GM19023 (cell line): ENCODE data around the gene AQP12A.

ENCODE experiments used
- ATAC-seq: cut with Tn5 transposase; IDR thresholded peaks from one replicate; pipeline ENCODE4 v1.9.1; 2021; ENCODE audit warnings: mild to moderate bottlenecking, moderate library complexity; ENCODE audit not compliant: unreplicated experiment

Gene AQP12A

DNA sequence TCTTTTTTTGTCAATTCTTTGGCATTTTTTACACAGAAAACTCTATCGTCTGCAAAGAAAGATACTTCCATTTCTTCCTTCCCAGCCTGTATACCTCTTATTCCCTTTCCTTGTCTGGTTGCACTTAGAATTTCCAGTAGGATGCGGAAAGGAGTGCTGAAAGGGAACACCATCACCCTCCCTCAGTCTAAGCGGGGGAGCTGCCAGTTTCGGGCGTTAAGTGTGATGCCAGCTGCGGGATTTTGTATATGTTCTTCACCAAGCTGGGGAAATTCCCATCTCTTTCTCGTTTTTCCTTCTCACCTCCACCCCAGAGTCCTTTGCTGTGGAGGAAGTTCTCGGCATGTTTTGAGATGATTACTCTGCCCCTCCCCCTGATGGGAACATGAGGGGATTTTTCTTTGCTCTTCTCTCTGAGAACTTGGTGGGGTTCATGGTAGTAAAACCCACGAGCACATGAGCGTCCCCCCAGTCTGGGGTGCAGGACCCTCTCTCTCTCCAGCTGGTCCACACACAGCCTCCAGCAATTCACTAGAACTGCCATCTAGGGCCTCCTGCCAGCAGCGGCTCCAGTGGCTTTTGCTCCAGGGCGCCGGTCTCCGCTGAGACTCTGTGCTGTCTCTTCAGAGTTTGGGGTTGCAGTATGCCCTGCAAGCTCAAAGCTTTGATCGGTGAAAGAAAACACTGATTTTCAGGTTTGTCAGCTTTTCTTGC is 15.5 kb downstream of the AQP12A start:
- no peak for ATAC-seq

DNA sequence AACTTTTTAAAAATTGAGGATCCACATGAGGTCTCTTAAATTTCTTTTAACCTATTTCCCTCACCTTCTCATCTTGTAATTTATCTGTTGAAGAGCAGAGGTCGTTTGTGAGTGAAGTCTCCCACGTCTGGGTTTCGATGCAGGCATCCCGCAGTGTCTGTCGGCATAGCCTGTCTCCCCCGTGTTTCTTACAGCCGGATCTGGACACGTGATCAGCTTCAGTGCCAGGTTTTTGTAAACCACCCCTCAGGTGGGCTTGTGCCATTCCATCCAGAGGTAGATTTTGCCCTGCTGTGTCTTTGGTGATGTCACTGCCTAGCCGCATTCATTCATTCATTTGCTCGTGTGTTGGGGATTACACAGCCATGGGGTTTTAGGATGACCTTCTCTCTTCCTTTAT is 16.2 kb downstream of the AQP12A start:
- no peak for ATAC-seq

DNA sequence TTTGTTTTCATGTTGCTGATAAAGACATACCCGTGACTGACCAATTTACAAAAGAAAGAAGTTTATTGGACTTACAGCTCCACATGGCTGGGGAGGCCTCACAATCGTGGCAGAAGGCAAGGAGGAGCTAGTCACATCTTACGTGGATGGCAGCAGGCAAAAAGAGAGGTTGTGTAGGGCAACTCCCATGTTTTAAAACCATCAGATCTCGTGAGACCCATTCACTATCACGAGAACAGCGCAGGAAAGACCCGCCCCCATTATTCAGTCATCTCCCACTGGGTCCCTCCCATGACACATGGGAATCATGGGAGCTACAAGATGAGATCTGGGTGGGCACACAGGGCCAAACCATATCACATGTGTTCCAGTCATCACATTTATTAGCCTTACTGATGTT is 16.8 kb downstream of the AQP12A start:
- no peak for ATAC-seq

DNA sequence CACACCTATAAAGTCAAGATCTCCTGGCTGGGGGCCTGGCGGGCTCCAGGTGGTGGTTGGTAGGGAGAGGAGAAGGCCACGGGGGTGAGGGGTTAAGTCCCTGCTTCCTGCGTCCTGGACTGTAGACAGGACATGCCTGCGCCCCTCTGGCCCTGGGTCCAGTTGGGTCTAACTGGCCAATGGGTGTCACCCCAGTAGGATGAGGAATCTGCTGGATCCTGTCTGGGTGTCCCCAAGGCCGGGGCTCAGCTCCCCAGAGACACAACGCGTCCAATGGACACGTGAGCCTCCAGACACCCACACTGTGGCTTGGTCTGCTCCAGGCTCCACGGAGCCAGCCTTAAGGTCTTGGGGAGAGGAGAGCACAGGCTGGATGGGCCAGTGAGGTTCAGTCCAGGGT is 19.6 kb downstream of the AQP12A start:
- no peak for ATAC-seq

DNA sequence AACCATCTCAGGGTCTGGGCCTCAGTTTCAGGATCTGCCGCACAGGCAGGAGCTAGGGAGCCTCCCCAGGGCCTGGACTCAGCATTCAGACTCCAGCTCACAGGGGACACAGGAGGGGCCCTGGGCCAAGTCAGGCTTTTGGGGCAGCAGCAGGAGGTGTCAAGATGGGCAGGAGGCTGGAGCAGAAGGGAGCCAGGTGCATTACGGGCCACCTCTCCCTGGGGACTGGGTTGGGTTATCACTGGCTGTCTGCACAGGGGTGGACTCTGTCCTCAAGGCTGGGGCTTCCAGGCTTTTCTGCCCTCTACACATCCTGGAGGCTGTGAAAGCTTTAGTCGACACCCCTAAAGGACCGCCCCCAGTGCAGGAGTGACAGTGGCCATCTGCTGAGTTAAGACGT is 20.0 kb downstream of the AQP12A start:
- ATAC-seq, result no peak

DNA sequence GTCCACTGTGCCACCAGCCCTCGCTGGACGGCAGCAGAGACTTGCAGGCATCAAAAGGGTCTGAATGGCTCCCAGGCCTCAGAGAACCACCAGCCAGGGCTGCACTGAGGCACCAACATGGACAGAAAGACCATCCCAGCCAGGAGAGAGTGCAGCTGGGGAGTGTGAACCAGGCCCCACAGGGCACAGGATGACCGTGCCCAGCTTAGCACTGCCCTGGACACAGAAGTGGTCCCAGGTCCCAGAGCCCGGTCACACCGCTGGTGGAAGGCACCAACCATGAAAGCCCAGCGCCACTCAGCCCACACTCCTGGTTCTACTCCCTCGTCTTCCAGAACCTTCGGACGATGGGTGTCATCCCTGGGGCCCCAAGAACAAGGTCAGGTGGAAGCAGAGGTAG is 20.5 kb downstream of the AQP12A start:
- no peak for ATAC-seq

DNA sequence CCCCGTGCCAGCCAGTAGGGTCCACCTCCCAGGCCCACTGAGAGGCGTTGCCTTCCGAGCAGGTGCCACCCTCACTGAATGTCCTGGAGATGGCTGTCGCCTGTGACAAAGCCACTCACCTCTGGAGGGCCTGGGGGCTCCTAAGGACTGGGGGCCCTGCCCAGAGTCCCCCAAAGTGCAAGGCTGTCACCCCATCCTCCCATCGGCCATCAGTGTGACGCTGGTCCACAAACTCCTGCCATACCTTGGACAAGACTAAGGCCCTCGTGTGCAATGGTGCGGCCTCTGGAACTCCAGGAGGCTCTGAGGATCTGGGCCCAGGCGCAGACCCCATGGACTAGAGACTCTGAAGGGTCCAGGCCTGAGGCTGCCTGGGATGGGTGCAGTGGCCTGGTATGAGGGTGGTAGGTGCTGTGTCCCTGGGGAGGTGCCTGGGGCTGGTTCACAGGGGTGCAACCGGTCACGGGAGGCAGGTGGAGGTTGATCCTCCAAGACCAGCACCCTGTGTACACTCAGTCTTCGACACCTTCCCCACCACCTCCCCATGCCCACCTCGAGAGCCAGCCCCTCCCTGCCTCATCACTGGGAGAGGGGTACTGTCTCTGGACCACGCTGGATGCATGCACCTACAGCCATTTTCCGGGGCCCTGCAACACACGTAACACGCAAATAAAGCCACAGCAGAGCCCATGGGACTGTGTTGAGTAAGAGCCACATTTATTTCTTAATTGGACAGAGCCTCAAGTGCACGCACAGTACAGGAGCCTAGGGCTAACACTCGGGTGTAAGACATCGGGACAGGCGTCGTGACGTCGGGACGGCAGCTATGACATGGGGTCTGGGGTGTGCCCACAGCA is 21.6 kb downstream of the AQP12A start:
- no peak for ATAC-seq

DNA sequence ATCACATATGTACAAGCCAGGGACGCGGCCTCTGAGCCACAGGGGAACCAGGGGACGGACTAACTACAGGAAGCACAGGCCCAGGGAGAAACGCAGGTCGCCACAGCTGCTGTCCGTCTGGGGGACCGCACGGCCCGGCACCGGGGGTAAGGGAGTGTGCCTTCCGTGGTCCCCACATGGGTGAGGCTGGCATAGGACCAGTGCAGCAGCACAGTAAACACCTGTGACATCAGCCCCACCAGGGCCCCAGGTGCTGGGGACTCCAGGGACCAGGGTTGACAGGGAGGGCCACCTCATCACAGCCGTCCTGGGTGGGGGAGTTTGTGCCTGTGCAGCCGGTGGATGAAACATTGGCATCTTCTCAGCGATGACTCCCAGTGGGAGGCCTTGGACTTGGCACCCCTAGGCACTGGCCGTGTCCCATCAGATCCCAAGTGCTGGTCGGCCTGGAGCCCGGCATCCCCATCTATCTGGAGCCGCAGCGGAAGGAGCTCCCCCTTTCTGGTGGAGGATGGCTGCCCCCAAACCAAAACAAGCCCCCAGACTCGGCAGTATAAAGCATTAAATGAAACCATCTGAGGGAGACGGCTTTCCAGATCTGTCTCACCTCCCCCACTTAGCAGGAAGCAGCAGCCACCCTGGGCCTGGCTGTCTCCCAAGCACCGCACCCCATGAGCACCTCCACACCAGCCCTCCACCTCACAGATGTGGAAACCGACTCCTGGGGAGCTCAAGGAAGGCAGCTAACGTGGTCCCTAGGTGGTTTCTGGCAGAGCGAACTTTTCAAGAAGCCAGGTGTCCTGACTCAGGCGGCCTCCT is 22.5 kb downstream of the AQP12A start:
- no peak for ATAC-seq

DNA sequence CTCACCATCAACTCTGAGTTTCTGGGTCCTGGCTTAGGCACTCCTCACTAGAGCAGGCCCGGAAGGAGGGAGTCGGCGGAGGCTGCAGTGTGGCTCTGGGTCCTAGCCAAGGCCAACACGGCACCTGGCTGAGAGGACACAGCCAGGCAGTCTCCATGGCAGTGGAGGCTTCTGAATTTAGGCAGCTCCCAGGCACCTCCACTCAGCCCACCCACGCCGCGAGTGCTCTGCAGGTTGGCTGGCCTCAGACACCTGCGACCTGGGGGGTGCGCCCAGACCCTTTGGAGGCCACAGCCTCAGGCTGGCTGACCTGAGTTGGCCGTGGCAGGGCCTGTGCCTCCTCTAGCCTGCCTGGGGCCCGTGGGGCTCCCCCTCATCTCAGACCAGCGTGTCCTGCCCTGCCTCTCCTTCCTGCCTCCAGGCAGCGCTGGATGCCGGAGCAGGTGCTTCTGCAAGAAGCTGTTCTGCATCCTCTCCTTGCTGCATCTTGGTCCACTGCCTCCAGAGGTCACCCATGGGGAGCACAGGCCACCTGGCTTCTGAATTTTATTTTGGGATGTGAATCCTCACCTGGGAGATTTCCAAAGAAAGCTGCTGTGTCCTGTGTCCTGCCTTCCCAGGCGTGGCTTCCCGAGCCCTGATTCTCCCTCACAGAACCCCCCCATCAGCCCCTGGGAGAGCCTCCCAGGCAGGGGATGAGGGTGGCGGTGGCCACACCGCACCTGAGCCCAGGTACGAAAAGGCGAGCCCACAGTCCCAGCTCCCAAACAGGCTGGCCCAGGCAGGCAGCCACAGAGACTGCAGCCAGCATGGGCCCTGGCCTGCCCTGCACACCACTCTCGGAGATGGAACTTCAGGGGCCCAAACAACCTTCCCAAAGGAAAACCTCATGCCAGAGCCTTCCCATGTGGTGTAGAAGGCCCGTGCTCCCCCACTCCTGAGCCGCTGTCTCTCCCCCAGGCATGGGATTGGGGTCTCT is 23.4 kb downstream of the AQP12A start:
- ATAC-seq, result no peak

DNA sequence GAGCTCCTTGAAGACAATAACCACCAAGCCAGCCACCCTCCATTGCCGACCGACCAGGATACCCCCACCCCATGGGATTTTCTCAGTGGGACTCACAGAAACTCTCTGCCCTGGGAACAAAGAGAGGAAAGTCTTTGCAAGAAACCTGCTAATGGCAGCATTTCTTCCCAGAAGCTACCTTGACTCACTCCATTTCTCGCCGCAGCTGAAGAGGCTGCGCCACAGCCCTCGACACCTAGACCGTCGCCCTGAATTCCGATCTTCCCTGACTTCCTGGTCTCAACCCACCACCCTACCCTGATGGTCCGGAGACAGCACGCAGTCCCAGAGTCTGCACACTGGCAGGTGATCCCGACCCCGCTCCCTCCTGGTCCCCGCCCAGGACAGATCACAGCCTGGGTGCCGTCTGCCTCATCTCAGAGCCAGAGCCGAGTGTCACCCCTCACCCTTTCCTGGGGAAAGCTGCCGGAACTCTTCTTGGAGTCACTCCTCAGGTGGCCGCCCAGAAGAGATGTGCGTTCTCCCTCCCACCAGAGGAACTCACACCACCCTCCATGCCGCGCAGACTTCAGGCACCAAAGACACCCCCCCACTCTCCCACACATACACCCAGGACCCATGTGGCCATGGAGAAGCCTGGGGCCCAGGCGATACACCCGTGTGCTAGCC is 24.6 kb downstream of the AQP12A start:
- ATAC-seq, result no peak

DNA sequence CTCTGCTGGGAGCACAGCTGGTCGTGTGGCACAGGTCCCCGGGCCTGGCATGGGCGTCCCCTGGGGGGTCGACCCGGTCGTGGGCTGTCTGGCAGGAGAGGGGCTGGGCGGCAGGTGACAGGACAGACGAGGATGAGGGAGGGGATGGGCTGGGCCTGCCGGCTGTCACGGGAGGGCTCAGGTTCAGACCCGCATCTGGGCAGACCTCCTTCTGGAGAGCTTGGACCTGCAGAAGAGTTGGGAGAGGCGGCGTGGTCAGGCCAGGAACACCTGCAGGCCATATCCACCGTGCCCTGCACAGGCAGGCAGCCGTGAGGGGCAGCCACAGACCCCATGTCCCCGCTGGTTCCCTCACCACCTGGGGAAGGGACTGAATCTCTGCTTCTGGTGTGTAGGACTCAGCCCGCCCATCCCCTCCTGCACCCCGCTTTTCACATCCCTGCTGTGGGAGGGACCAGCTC is 25.5 kb downstream of the AQP12A start:
- no peak for ATAC-seq

DNA sequence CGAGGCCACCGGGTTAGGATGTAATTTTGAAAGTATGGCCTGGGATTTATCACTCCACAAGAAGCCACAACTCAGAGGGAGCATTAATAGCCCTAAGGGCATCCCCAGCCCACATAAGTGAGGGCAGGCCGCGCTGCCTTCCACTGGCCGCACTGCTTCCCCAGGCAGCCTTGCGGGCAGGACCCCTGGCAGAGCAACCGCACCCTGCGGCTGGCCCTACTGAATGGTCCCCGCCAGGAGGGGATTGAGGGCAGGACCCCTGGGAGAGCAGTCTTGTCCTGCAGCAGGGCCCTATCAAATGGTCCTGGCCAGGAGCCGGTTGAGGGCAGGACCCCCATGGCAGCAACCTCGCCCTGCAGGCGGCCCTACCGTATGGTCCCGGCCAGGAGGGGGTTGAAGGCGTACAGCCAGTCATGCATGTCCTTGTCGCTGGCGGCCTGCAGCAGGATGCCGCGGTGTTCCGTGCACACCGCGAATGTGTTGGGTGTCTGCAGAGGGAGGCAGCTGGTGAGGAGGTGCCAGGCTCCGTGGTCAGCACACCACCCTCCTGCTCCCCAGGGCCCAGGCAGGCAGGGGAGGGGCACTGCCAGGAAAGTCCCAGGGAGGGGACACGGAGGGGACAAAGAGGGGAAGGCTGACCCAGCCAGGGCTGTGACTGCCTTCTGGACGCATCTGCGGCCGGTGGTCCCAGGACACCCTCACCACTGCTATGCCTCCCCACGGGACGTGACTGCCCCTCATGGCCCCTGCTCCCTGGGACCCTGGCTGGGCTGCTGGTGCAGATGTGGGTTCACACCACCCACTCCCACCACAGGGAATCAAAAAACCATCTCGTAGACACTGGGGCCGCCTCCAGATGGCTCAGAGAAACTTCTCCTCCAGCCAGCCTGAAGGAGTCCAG is 26.3 kb downstream of the AQP12A start:
- ATAC-seq, result no peak

DNA sequence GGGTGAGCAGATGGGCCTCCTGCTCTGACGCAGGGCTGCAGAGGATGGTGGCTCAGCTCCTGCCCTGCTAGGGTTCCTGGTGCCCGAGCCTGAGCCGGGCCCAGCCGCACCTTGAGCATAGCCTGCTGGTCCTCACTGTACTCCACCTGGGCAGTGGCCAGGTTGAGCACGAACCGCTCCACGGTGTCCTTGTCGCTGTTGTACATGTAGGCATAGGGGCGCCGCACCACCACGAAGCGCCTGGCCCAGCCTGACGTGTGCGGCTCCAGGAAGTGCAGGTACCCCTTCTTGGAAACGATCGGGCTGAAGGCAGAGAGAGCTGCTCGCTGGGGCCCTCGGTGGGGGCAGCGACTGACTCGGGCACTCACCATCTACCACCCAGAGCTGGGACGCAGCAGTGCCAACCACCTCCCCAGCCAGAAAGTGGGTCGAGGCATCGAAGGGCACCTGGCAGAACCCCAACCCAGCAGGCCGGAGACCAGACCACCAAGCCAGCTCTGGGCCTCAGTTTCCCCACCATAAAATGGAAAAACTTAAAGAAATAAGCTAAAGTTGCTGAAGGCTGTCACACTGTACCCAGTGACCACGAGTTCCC is 27.3 kb downstream of the AQP12A start:
- no peak for ATAC-seq

DNA sequence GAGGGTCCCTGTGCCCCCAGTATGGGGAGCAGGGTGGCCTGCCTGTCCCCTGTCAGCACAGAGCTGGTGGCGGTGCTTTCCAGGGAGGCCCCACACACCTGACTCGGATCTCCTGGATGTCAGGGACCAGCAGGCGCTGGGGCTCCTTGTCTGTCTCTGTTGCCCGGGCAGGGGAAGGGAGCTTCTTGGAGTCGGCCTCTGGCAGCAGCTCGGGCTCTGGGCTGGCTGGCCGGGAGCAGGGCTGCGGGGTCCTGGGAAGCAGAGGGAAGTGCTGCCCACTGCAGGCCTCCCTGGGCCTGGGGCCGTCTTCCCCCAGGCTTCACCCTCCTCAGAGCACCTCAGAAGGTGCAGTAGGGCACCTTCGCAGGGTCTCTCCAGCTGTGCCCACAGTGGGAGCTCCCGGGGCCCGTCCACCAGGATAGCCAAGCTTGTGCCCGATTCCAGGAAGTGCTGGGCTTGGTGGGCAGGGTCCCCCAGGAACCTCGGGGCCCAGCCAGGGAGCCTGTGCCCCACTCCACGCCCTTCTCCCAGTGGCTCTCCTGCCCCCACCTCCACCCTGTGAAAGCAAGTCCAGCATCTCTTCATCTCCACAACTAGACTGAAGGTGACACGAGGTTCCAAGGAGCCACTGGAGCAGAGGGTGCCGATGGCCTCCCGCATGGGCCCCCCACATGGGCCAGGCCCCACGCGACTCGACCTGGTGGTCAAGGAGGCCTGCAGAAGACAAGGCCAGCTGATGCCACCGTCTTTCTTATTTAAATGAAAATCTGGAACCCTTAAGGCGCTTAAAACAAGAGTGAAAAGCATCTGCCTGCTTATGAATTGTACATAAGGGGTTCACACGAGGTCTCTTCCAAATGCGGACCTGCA is 28.2 kb downstream of the AQP12A start:
- ATAC-seq, result no peak

DNA sequence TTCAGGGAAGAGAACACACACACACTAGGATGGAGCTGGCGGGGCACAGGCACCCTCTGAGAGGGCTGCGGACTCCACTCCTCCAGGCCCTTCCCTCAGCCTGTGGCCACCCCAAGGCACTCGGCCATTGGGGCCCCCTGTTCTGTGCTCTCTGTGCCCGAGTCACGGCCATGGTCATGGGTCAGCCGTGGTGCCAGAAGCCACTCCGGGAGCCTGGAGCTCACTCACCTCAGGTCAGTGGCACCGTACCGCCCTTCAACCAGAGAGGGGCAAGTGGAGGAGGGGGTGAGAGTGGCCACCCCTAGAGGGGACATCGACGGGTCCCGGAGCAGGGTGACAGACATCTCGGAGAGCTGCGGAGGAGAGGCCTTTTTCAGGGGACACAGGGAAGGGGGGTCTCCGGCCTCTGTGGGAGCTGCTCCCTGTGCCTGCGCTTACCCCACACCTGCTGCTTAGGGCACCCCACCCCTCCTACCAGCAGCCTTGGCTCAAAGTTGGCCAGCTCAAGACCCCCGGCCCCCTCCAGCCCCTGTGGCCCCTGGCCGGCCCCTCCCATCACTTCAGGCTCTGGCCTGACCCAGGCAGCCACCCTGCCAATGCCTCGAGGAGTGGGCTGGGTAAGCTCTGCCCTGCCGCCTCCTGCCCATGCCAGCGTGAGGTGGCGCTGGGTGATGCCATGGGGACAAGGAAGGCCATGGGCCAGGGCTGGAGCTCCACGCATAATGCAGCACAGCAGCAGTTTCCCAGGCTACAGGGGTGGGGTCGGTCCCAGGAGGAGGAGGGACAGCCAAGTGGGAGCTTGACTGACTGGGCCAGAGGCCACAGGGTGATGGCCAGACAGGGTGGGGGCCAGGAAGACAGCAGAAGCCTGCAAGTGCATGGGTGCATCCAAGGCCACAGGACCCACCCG is 29.3 kb downstream of the AQP12A start:
- no peak for ATAC-seq

DNA sequence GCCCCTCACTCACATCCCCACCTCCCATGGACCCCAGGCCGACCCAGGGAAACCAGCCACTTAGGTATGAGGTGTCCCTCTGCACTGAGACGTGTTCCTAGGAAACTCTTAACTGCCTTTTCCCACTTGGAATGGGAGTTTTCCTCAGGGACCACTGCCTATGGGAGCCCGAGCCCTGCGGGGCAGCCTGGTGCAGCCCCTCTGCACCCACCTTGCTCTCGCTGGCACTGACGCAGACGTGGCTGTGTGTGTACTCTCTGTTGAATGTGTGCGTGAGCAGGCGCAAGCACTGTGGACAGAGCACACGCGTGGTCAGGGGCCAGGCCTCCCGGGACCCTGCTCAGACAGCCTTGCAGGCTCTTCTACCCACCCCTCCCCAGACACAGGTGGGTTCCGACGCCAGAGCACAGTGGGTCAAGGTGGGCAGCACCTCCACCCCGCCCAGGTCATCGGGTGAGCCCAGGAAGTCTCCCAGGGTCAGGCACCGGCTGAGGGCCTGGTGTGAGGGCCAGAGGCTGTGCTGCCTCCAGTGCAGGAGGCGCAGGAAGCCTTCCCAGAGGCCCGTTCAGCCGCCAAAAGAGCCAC is 30.0 kb downstream of the AQP12A start:
- no peak for ATAC-seq
